ENCODE results near the gene TMEM254. TPM values are rescaled to one million over a fixed set of nuclear protein-coding genes. Genes with fewer than 3 reads are reported as not detected.
"Not testable (repeated sequence)": the region's sequence is repeated elsewhere in the genome, so short reads cannot be mapped to it uniquely, and the experiment has no call there.

TMEM254 gene
- total and polyA plus RNA-seq, 2 donors (not counting 1 experiment from before 2014, with no cell fraction given): 10.4 to 30.9 TPM

DNA sequence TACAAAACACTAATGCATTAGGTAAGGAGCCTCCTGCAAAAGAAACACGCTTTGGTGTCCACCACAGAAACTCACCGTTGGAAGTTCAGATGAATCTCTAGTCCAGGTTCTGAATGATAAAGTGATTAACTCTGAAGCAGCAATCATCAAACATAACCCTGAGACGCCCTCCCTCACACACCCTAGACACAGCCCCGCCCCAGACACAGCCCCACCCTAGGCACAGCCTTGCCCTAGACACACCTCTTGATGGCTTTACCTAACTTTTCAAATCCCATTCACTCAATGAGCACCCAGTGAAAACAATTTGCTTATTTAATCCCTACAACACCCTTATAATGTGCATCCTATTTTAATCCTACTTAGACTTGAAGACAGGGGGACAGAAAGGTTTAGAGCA lies 21.3 kb upstream of the TMEM254 start:
- Histone ChIP-seq H3K79me2 (ENCODE audit: control insufficient read depth, insufficient read depth, low read length) (no peaks in the 10 kb centered on the region), H3K4me3 (replicated peaks in 1 of 4; ENCODE audit: control extremely low read depth in 1 of 4, insufficient read depth in 1 of 4, low read depth in 3 of 4, low read length in 4 of 4) (no peak overlapping the region), H3K9ac (ENCODE audit: insufficient read depth, low read length) (no peak overlapping the region), H3K4me2 (ENCODE audit: extremely low read depth, insufficient read depth, low read length) (no peak overlapping the region), H2AFZ (ENCODE audit: low read length) (no peak overlapping the region), H3K36me3 (ENCODE audit: control insufficient read depth, insufficient read depth, low read length) (no peaks in the 10 kb centered on the region), H3K27me3 (ENCODE audit: control insufficient read depth, insufficient read depth, low read length) (no peaks in the 10 kb centered on the region), H3K9me3 (ENCODE audit: control insufficient read depth, insufficient read depth, low read depth, low read length) (no peaks in the 10 kb centered on the region), H3K27ac (ENCODE audit: insufficient read depth, low read length) (no peak overlapping the region), H4K20me1 (ENCODE audit: control insufficient read depth, extremely low read depth, insufficient read depth, low read length) (no peaks in the 10 kb centered on the region), H3K4me1 (ENCODE audit: control insufficient read depth, extremely low read depth, insufficient read depth, low read length) (no peaks in the 10 kb centered on the region)
- TF ChIP-seq, protein P1, sequence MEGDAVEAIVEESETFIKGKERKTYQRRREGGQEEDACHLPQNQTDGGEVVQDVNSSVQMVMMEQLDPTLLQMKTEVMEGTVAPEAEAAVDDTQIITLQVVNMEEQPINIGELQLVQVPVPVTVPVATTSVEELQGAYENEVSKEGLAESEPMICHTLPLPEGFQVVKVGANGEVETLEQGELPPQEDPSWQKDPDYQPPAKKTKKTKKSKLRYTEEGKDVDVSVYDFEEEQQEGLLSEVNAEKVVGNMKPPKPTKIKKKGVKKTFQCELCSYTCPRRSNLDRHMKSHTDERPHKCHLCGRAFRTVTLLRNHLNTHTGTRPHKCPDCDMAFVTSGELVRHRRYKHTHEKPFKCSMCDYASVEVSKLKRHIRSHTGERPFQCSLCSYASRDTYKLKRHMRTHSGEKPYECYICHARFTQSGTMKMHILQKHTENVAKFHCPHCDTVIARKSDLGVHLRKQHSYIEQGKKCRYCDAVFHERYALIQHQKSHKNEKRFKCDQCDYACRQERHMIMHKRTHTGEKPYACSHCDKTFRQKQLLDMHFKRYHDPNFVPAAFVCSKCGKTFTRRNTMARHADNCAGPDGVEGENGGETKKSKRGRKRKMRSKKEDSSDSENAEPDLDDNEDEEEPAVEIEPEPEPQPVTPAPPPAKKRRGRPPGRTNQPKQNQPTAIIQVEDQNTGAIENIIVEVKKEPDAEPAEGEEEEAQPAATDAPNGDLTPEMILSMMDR (conservative IDR thresholded peaks at IDR 0.05 in 1 of 2, IDR thresholded peaks at IDR 0.05 in 1 of 2; ENCODE audit: low read depth in 1 of 2, low read length in 2 of 2): no peak
- DNase-seq (ENCODE audit: low read depth in 2 of 2): no peak

- TF ChIP-seq EZH2 (IDR thresholded peaks at IDR 0.05; ENCODE audit: low read length, missing control alignments): no peak
- TF ChIP-seq, protein P1 (conservative IDR thresholded peaks at IDR 0.05 in 1 of 2, IDR thresholded peaks at IDR 0.05 in 1 of 2; ENCODE audit: low read depth in 1 of 2, low read length in 2 of 2): no peak
- H4K20me1 ChIP-seq (ENCODE audit: control insufficient read depth, extremely low read depth, insufficient read depth, low read length): no peaks in the 10 kb centered on the region
- no peak overlapping the region for H2AFZ ChIP-seq (ENCODE audit: low read length)
- H3K4me1 ChIP-seq (ENCODE audit: control insufficient read depth, extremely low read depth, insufficient read depth, low read length): no peaks in the 10 kb centered on the region
- H3K27ac ChIP-seq (ENCODE audit: insufficient read depth, low read length): no peak overlapping the region
- DNase-seq (ENCODE audit: low read depth in 2 of 2): no peak
- no peaks in the 10 kb centered on the region for H3K9me3 ChIP-seq (ENCODE audit: control insufficient read depth, insufficient read depth, low read depth, low read length)
- no peaks in the 10 kb centered on the region for H3K36me3 ChIP-seq (ENCODE audit: control insufficient read depth, insufficient read depth, low read length)
- H3K9ac ChIP-seq (ENCODE audit: insufficient read depth, low read length): no peak overlapping the region
- no peak overlapping the region for H3K4me2 ChIP-seq (ENCODE audit: extremely low read depth, insufficient read depth, low read length)
- H3K4me3 ChIP-seq (replicated peaks in 1 of 4; ENCODE audit: control extremely low read depth in 1 of 4, insufficient read depth in 1 of 4, low read depth in 3 of 4, low read length in 4 of 4): no peak overlapping the region
- no peaks in the 10 kb centered on the region for H3K27me3 ChIP-seq (ENCODE audit: control insufficient read depth, insufficient read depth, low read length)
- H3K79me2 ChIP-seq (ENCODE audit: control insufficient read depth, insufficient read depth, low read length): no peaks in the 10 kb centered on the region
Measured at GRCh38 chr10:80064120-80064886, 14.2 kb upstream of the TMEM254 start.

DNA sequence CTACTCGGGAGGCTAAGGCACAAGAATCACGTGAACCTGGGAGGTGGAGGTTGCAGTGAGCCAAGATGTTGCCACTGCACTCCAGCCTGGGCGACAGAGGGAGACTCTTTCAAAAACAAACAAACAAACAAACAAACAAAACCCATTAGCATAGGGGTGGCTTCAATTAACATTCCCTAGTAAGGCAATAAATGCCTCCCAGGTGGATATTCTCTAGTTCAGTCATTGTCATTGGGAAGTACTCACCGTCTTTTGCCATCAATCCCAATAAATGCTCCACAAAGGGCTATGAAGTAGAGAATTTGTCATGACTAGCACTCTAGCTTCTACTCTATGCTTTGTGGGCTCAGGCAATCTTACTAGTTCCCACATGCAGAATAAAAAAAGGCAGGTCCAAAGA lies 11.7 kb upstream of the TMEM254 start:
- no peak overlapping the region for H3K9ac ChIP-seq (ENCODE audit: insufficient read depth, low read length)
- H3K27me3 ChIP-seq (ENCODE audit: control insufficient read depth, insufficient read depth, low read length): no peaks in the 10 kb centered on the region
- no peak overlapping the region for H3K27ac ChIP-seq (ENCODE audit: insufficient read depth, low read length)
- no peaks in the 10 kb centered on the region for H3K36me3 ChIP-seq (ENCODE audit: control insufficient read depth, insufficient read depth, low read length)
- no peaks in the 10 kb centered on the region for H3K9me3 ChIP-seq (ENCODE audit: control insufficient read depth, insufficient read depth, low read depth, low read length)
- H2AFZ ChIP-seq (ENCODE audit: low read length): no peak overlapping the region
- TF ChIP-seq, protein P1 (conservative IDR thresholded peaks at IDR 0.05 in 1 of 2, IDR thresholded peaks at IDR 0.05 in 1 of 2; ENCODE audit: low read depth in 1 of 2, low read length in 2 of 2): no peak
- TF ChIP-seq EZH2 (IDR thresholded peaks at IDR 0.05; ENCODE audit: low read length, missing control alignments): no peak
- H3K4me3 ChIP-seq (replicated peaks in 1 of 4; ENCODE audit: control extremely low read depth in 1 of 4, insufficient read depth in 1 of 4, low read depth in 3 of 4, low read length in 4 of 4): no peak overlapping the region
- DNase-seq (ENCODE audit: low read depth in 2 of 2): no peak
- no peaks in the 10 kb centered on the region for H4K20me1 ChIP-seq (ENCODE audit: control insufficient read depth, extremely low read depth, insufficient read depth, low read length)
- H3K4me1 ChIP-seq (ENCODE audit: control insufficient read depth, extremely low read depth, insufficient read depth, low read length): no peaks in the 10 kb centered on the region
- no peaks in the 10 kb centered on the region for H3K79me2 ChIP-seq (ENCODE audit: control insufficient read depth, insufficient read depth, low read length)
- H3K4me2 ChIP-seq (ENCODE audit: extremely low read depth, insufficient read depth, low read length): no peak overlapping the region

- not testable (repeated sequence) for H3K4me1 ChIP-seq (ENCODE audit: control insufficient read depth, extremely low read depth, insufficient read depth, low read length); H4K20me1 ChIP-seq (ENCODE audit: control insufficient read depth, extremely low read depth, insufficient read depth, low read length); H3K9ac ChIP-seq (ENCODE audit: insufficient read depth, low read length); H3K36me3 ChIP-seq (ENCODE audit: control insufficient read depth, insufficient read depth, low read length); H3K9me3 ChIP-seq (ENCODE audit: control insufficient read depth, insufficient read depth, low read depth, low read length); H3K4me3 ChIP-seq (replicated peaks in 1 of 4; ENCODE audit: control extremely low read depth in 1 of 4, insufficient read depth in 1 of 4, low read depth in 3 of 4, low read length in 4 of 4); DNase-seq (ENCODE audit: low read depth in 2 of 2); H3K27me3 ChIP-seq (ENCODE audit: control insufficient read depth, insufficient read depth, low read length); H2AFZ ChIP-seq (ENCODE audit: low read length); H3K27ac ChIP-seq (ENCODE audit: insufficient read depth, low read length); H3K79me2 ChIP-seq (ENCODE audit: control insufficient read depth, insufficient read depth, low read length); H3K4me2 ChIP-seq (ENCODE audit: extremely low read depth, insufficient read depth, low read length)
Measured at GRCh38 chr10:80067821-80068220, 10.6 kb upstream of the TMEM254 start.
